Endothelial cell (in vitro differentiated cells): ENCODE measurements around the gene NOTUM. TPM values are rescaled to one million over a fixed set of nuclear protein-coding genes. Genes with fewer than 3 reads are reported as not detected.

Source experiments
- DNase-seq: peaks from one replicate; pipeline ENCODE4 v3.0.0; 2021; ENCODE audit warnings: low spot score
- H3K27ac Mint-ChIP-seq: one replicate; pipeline ENCODE4 v1.8.0; 2021; ENCODE audit warnings: mixed read lengths, inconsistent platforms; ENCODE audit not compliant: unreplicated experiment
- H3K27me3 Mint-ChIP-seq: one replicate; pipeline ENCODE4 v1.8.0; 2021; ENCODE audit warnings: mild to moderate bottlenecking, moderate library complexity, mixed read lengths, inconsistent platforms; ENCODE audit not compliant: unreplicated experiment
- H3K36me3 Mint-ChIP-seq: one replicate; pipeline ENCODE4 v1.8.0; 2021; ENCODE audit warnings: mild to moderate bottlenecking, low read depth, mixed read lengths, inconsistent platforms; ENCODE audit not compliant: unreplicated experiment
- H3K4me1 Mint-ChIP-seq: one replicate; pipeline ENCODE4 v1.8.0; 2021; ENCODE audit warnings: mild to moderate bottlenecking, mixed read lengths, inconsistent platforms; ENCODE audit not compliant: unreplicated experiment
- H3K4me3 Mint-ChIP-seq: one replicate; pipeline ENCODE4 v1.8.0; 2021; ENCODE audit warnings: mild to moderate bottlenecking, mixed read lengths, inconsistent platforms; ENCODE audit not compliant: unreplicated experiment
- H3K9me3 Mint-ChIP-seq: one replicate; pipeline ENCODE4 v1.8.0; 2021; ENCODE audit warnings: mixed read lengths, inconsistent platforms; ENCODE audit not compliant: unreplicated experiment
- total RNA-seq: library from RNA; stranded (reverse); fragmentation: NEBNext Ultra II Directional; extraction: Animal tissue kit (Norgen Biotek cat#: 25700); gene quantifications from one replicate; pipeline ENCODE4 v1.2.1, GENCODE V29; 2021; ENCODE audit not compliant: unreplicated experiment
- TF ChIP-seq, protein P1 (sequence below): fragments of 200-600 bp; sonication (generic); IDR thresholded peaks from one replicate; pipeline ENCODE4 v1.5.0; 2021; ENCODE audit warnings: antibody characterized with exemption; ENCODE audit not compliant: unreplicated experiment

Gene NOTUM
- total RNA-seq, 1 donor from 2014 or later, result not detected

DNA sequence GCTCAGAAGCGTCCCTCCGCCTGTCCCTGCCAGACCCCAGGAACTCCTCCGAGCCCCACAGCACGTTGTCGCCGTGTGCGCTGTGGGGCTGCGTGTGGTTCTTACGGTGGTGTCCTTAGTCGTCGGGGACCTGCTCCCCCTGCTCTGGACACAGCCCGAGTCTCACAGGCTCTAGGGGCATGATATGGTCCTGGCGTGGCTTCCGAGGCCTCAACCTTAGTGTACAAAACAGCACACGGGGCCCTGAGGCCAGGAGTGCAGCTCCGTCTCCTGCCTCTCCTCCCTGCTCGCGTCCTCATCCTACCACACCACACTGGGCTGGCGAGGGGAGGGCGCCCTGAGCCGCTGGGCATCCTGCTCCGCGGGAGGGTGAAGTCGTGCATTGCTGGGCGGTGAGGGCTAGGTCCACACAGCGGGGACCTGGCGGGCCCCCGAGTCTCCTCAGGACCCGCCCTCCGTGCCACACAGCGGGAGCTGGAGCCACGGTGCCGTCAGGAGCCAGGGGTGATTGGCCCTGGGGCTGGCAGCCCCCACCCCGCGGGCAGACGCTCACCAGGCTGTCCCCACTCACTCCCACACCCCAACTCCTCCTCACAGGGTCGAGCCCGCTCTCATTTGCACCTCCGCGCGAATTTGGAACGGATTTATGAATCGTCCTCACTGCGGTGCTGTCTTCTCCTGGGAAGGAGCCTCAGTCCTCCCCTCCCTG lies 32.3 kb downstream of the NOTUM start:
- Mint-ChIP-seq H3K4me1 (peaks cover 13% of the 10 kb centered on the region), H3K27me3 (peaks cover 21% of the 10 kb centered on the region), H3K36me3 (peaks cover 5% of the 10 kb centered on the region), H3K27ac (no peak overlapping the region), H3K4me3 (peak overlapping the region; percentile 37), H3K9me3 (no peaks in the 10 kb centered on the region)
- DNase-seq, result no peak
- TF ChIP-seq, protein P1, sequence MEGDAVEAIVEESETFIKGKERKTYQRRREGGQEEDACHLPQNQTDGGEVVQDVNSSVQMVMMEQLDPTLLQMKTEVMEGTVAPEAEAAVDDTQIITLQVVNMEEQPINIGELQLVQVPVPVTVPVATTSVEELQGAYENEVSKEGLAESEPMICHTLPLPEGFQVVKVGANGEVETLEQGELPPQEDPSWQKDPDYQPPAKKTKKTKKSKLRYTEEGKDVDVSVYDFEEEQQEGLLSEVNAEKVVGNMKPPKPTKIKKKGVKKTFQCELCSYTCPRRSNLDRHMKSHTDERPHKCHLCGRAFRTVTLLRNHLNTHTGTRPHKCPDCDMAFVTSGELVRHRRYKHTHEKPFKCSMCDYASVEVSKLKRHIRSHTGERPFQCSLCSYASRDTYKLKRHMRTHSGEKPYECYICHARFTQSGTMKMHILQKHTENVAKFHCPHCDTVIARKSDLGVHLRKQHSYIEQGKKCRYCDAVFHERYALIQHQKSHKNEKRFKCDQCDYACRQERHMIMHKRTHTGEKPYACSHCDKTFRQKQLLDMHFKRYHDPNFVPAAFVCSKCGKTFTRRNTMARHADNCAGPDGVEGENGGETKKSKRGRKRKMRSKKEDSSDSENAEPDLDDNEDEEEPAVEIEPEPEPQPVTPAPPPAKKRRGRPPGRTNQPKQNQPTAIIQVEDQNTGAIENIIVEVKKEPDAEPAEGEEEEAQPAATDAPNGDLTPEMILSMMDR, result no peak

DNA sequence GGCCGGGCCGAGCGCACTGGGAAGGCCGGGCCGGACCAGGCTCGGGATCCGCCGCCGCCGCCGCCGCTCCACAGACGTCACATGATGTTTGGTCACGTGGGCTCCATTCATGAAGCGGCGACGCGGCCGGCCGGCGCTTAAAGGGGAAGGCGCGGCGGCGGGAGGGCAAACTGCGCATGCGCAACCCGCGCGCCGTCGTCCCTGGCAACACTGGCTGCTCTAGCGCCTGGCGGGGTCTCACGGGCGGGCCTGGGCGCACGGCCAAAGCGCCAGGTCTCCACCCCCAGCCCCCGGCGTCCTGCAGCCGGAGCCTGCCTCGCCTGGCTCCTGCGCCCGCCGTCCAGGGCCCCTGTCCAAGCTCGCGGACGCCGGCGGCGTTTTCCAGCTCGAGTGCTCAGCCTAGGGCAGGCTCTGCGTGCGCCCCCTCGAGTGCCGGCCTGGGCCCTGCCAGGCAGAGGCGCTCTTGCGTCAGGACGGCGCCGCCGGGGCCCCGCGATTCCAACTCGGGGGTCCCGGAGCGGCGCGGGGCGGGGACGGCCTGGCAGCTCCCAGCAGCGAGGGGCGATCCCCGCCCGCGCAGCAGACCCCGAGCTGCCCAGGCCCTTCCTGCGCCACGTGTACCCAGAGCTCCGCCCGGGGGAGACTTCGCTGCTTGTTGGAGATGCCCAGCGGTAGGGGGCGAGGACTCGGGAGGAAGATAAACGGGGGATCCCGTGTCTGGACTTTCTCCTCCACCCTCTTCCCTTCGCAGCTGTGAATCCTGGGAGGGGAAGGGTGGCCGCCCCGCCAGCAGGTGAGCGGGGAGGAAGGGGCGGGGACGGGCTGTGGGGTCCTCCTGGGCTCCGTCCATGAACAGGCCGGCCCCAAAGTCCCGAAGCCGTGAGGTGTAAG lies 33.1 kb downstream of the NOTUM start, which contains the start of gene MAFG:
Gene MAFG, minus strand, starts transcription at position 83 of the 891 bp plus-strand sequence. CDS start 4,550 bp downstream, outside the sequence.
- Mint-ChIP-seq H3K27ac (peak within 1 kb of the TSS; percentile 81), H3K27me3 (peaks cover 21% of the 10 kb centered on the region), H3K36me3 (peaks cover 5% of the 10 kb centered on the region), H3K4me3 (peak within 1 kb of the TSS; percentile 87), H3K9me3 (no peaks in the 10 kb centered on the region), H3K4me1 (peaks cover 13% of the 10 kb centered on the region)
- peak; percentile 92 for DNase-seq
- TF ChIP-seq, protein P1, result peak; percentile 29

DNA sequence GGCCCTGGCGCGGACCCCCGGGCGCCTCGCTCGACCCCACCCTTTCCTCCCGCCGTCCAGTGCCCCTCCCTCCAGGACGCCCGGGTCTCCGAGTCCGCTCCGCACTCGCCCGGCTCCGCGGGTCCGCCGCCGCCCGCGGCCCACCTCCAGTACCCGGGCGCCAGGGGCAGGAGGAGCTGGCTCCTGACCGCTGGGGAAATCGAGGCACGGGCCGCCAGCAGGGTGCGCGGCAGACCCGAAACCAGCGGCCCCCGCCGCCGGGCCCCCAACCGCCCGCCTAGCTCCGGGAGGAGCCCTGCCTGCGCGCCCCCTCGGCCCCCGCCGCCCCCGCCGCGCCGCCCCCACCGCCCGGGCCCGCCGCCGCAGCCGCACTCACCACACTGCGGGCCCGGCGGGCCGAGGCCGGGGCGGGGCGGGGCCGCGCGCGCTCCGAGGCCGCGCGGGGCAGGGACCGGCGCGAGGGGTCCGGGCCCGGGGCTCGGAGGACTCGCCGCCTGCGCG lies 33.8 kb downstream of the NOTUM start:
- Mint-ChIP-seq H3K4me3 (no peak overlapping the region), H3K36me3 (peaks cover 3% of the 10 kb centered on the region), H3K4me1 (peaks cover 13% of the 10 kb centered on the region), H3K27ac (no peak overlapping the region), H3K27me3 (peaks cover 22% of the 10 kb centered on the region), H3K9me3 (no peaks in the 10 kb centered on the region)
- no peak for DNase-seq
- TF ChIP-seq, protein P1, result no peak

DNA sequence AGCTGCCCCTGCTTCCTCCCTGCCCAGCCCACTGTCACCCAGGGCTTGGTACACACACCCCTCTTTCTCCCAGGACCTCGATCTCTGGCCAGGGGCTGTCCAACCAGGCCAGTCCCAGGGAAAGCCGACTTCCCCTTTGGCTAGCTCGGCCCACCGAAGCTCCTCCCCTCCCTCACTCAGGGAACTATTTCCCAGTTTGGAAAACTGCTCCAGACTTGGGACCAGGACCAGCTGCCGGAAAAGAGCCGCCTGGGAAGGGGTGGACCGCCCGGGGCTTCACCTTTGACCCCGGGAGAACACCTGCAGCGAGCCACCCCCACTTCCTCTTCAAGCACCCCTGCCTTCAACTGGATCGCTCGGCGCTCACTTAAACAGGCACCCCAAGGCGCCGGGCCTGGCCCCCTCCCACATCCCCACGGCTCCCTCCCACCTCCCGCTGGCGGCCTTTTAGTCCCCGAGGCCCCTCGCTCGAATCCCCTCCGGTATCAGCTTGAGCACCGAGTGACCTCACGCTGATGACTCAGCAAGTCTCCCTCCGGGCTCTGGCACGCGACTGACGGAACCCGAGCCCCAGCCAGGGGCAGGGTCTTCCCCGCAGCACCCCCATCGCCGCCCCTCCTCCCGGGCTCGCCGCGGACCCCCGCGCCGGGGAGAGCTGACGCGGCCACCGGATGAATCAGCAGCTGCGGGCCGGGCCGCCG lies 34.4 kb downstream of the NOTUM start:
- H3K27me3 Mint-ChIP-seq, result peaks cover 22% of the 10 kb centered on the region
- H3K9me3 Mint-ChIP-seq, result no peaks in the 10 kb centered on the region
- TF ChIP-seq, protein P1, result no peak
- peak overlapping the region; percentile 81 for H3K27ac Mint-ChIP-seq
- peaks cover 13% of the 10 kb centered on the region for H3K4me1 Mint-ChIP-seq
- DNase-seq, result peak; percentile 67
- no peaks in the 10 kb centered on the region for H3K36me3 Mint-ChIP-seq
- peak overlapping the region; percentile 87 for H3K4me3 Mint-ChIP-seq
